Esophagus (tissue), 2 donors: ENCODE results near the gene MLYCD. TPM values are rescaled to one million over a fixed set of nuclear protein-coding genes. Genes with fewer than 3 reads are reported as not detected.

Experiments used
- H3K27ac ChIP-seq, 2 donors: one replicate each; pipeline ENCODE4 v1.5.1; 2013; ENCODE audit warnings: low read depth in 2 of 2, mild to moderate bottlenecking in 2 of 2, inconsistent platforms in 1 of 2, low read length in 1 of 2, moderate library complexity in 1 of 2
- H3K27me3 ChIP-seq, 2 donors: one replicate each; pipeline ENCODE4 v1.6.1; 2013; ENCODE audit warnings: low read length in 2 of 2, control low read depth in 1 of 2, mild to moderate bottlenecking in 1 of 2; ENCODE audit not compliant: insufficient read depth in 2 of 2, control insufficient read depth in 1 of 2
- H3K36me3 ChIP-seq, 2 donors: one replicate each; pipeline ENCODE4 v1.6.1; 2013; ENCODE audit warnings: low read length in 1 of 2; ENCODE audit not compliant: control insufficient read depth in 2 of 2, insufficient read depth in 2 of 2
- H3K4me1 ChIP-seq, 2 donors: one replicate each; pipeline ENCODE4 v1.6.1; 2013; ENCODE audit warnings: low read length in 1 of 2; ENCODE audit not compliant: control insufficient read depth in 2 of 2, insufficient read depth in 2 of 2
- H3K4me3 ChIP-seq, 2 donors: one replicate each; pipeline ENCODE4 v1.5.1; 2013; ENCODE audit warnings: low read length in 2 of 2, mild to moderate bottlenecking in 2 of 2, low read depth in 1 of 2, moderate library complexity in 1 of 2
- H3K9me3 ChIP-seq, 2 donors: one replicate each; pipeline ENCODE4 v1.6.1; 2013; ENCODE audit warnings: mild to moderate bottlenecking in 2 of 2, low read depth in 1 of 2, low read length in 1 of 2, moderate library complexity in 1 of 2; ENCODE audit not compliant: control insufficient read depth in 2 of 2, insufficient read depth in 1 of 2
- WGBS, 2 donors: extraction: QIAGEN DNeasy Blood & Tissue Kit; methylation state at CpG; one replicate each; pipeline ENCODE4 v1.1.7; 2013; 5-methylcytosine and 5-hydroxymethylcytosine counted together
- polyA plus RNA-seq, 2 donors: library from polyadenylated mRNA; stranded (reverse); fragments of 200-250 nt; gene quantifications; one replicate each; pipeline ENCODE4 v1.2.3, GENCODE V29; 2013
- donor health status: healthy with polysubstance abuse.
- donor health status: Bipolar disorder and iron deficiency.

Gene MLYCD
- polyA plus RNA-seq, 2 donors, result 1.6 to 2.4 TPM

DNA sequence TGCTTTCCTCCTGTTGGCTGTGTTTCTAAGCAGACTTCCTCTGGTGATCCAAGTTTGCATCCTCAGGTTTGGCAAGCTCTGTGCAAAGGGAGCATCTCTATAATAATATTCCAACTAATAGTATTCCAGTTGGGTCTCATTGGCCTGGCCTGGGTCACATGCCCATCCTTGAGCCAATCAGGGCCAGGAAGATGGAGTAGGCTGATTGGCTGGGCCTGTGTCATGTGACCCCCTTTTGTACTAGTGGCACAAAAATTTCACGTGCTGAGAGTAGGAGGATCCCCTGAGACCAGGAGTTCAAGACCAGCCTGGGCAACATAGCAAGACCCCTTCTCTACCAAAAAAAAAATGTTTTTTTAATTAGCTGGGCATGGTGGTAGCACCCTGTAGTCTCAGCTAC is 35.2 kb upstream of the MLYCD start:
- H3K9me3 ChIP-seq, result no peaks in the 10 kb centered on the region
- no peak overlapping the region for H3K27ac ChIP-seq
- no peaks in the 10 kb centered on the region for H3K36me3 ChIP-seq
- WGBS, 2 donors, result 86 to 95% methylated on average over 1 of the region's 1 CpG
- no peak overlapping the region for H3K4me3 ChIP-seq
- no peaks in the 10 kb centered on the region for H3K4me1 ChIP-seq
- no peaks in the 10 kb centered on the region for H3K27me3 ChIP-seq

DNA sequence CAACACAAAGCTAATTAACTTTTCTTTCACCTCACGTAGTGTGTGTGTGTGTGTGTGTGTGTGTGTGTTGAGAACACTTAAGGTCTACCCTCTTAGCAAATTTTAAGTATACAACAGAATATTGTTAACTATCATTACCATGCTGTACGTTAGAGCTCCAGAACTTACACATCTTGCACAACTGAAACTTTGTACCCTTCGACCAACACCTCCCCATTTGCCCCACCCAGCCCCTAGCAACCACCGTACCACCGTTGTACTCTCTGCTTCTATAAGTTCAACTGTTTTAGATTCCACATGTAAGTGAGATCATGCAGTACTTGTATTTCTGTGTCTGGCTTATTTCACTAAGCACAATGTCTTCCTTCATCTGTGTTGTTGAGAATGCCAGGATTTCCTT is 28.1 kb upstream of the MLYCD start:
- WGBS, 2 donors, result 61 to 75% methylated on average over 5 of the region's 5 CpGs
- H3K4me1 ChIP-seq, result no peaks in the 10 kb centered on the region

DNA sequence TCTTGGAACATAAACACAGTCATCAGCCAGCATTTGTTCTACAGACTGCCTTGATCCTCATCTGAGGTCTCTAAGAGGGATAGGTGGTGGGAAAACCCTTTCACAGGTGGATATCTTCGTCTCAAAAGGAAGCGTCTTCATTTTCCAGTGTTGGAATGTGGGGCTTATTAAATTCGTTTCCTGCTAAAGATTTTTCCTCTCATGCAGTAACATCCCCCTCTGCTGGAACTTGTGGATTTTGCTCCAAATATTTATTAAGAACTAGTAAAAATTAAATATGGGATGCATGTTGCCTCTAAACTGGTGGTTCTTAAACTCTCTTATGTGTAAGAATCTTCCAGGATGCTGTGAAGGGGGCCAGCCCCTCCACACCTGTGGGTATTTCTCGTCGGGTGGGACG is 20.1 kb upstream of the MLYCD start:
- no peaks in the 10 kb centered on the region for H3K4me1 ChIP-seq
- H3K4me3 ChIP-seq, result no peak overlapping the region
- no peaks in the 10 kb centered on the region for H3K27me3 ChIP-seq
- H3K9me3 ChIP-seq, result no peaks in the 10 kb centered on the region
- no peak overlapping the region for H3K27ac ChIP-seq
- H3K36me3 ChIP-seq, result no peaks in the 10 kb centered on the region
- 18 to 30% methylated on average over 6 of the region's 6 CpGs for WGBS, 2 donors

More for the DNA sequence above, 28.1 kb upstream of the MLYCD start:
- Histone ChIP-seq H3K4me3 (no peak overlapping the region), H3K36me3 (no peaks in the 10 kb centered on the region), H3K27me3 (no peaks in the 10 kb centered on the region), H3K9me3 (no peaks in the 10 kb centered on the region), H3K27ac (no peak overlapping the region)

DNA sequence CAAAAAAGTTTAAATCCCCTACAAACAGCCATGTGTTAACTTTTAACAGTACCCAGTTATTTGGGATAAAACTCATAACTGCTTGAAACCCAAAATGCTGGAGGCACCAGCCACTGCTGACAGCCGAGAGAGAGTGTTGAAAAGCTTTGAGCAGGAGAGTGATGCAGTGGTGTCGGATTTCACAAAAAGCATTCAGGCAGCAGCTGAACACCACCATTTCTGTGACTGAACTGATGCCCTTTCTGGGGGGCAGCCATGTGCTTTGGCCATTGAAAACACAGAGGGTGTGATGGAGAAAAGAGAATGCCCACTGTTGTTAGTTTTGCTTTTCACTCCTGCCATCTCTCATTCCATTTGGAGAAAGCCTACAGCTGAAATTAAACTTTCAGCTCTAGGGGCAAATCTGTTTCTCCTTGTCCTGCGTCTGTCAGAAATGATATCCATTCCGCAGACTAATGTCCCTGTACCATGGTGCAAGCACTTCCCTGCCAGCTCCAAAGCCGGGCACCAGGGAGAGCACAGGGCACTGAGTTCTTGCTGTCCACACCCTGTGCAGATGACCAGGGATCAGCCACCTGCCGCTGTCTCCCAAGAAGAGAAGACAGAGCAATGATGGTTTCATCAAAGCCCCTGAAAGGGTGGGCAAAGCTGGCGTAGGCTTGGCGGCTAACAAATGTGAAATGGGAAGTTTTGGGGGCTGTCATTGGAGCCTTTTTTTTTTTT is 16.6 kb upstream of the MLYCD start:
- Histone ChIP-seq H3K36me3 (no peaks in the 10 kb centered on the region), H3K4me3 (no peak overlapping the region), H3K27me3 (no peaks in the 10 kb centered on the region), H3K27ac (no peak overlapping the region), H3K9me3 (no peaks in the 10 kb centered on the region), H3K4me1 (no peaks in the 10 kb centered on the region)
- WGBS, 2 donors, result 77 to 78% methylated on average over 8 of the region's 8 CpGs

DNA sequence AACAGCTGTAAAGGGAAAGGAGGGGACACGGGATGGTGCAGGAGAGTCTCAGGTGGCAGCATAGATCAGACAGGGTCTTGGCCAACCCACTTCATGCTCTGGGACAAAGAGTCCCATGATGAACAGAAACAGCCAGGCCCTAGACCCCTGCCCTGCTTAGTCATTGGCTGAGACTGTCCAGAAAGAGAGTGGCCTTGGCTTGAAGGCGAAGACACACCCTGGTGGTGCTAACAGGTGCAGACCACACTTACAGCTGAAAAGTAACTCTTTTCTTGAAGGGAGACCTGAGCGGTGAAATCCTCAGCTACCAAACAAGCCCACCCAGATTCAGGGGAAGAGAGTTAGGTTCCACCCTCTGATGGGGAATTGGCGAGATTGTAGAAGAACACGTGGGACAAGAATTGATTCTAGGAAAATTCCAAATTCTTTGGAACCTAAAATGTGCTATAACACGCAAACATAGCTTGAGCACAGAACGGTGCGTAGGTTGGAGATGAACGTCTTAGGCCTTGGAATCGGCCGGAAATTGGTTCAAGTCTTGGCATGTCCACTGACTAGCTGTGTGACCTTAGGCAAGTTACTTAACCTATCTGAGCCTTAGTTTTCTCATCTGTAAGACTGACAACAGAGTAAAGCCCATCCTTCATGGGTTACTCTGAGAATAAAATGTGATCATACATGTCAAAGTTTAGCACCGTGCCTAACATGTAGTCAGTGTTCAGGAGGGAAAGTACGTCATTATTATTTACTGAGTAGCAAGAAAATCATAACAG is 12.5 kb upstream of the MLYCD start:
- WGBS, 2 donors, result 89 to 90% methylated on average over 13 of the region's 13 CpGs
- Histone ChIP-seq H3K36me3 (no peaks in the 10 kb centered on the region), H3K27me3 (no peaks in the 10 kb centered on the region), H3K9me3 (peaks cover 0 to 5% of the 10 kb centered on the region in 2 donors), H3K4me3 (no peak overlapping the region), H3K27ac (no peak overlapping the region), H3K4me1 (no peaks in the 10 kb centered on the region)

- no peaks in the 10 kb centered on the region for H3K27me3 ChIP-seq
- H3K9me3 ChIP-seq, result peaks cover 0 to 5% of the 10 kb centered on the region in 2 donors
- H3K4me3 ChIP-seq, result no peak overlapping the region
- 46 to 50% methylated on average over 8 of the region's 8 CpGs for WGBS, 2 donors
- no peaks in the 10 kb centered on the region for H3K36me3 ChIP-seq
- no peak overlapping the region for H3K27ac ChIP-seq
- no peaks in the 10 kb centered on the region for H3K4me1 ChIP-seq
Measured at GRCh38 chr16:83887080-83887479, 11.8 kb upstream of the MLYCD start.

- no peaks in the 10 kb centered on the region for H3K27me3 ChIP-seq
- H3K36me3 ChIP-seq, result no peaks in the 10 kb centered on the region
- H3K4me1 ChIP-seq, result no peaks in the 10 kb centered on the region
- H3K9me3 ChIP-seq, result peaks cover 0 to 5% of the 10 kb centered on the region in 2 donors
- 60 to 71% methylated on average over 8 of the region's 8 CpGs for WGBS, 2 donors
- H3K27ac ChIP-seq, result no peak overlapping the region
- no peak overlapping the region for H3K4me3 ChIP-seq
Measured at GRCh38 chr16:83887564-83887963, 11.4 kb upstream of the MLYCD start.

DNA sequence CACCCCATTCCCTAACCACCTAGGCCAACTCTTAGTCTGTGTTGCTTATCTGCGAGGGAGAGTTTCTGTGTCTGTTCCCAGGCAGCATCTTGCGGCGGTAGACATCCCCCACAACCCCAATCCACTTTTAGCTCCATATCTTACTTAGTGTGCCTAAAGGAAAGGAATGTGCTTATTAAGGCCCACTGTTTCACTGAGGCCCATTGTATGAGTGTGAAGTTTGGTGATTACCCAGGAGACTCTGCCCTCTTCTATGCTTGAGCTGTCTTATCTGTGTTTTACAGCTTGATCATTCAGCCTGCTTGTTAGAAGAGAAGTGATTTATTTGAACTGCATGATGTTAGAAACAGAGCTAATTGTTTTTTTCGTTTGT is 10.3 kb upstream of the MLYCD start:
- H3K36me3 ChIP-seq, result no peaks in the 10 kb centered on the region
- no peak overlapping the region for H3K27ac ChIP-seq
- WGBS, 2 donors, result 59 to 74% methylated on average over 4 of the region's 4 CpGs
- H3K4me1 ChIP-seq, result no peaks in the 10 kb centered on the region
- no peaks in the 10 kb centered on the region for H3K27me3 ChIP-seq
- H3K9me3 ChIP-seq, result peaks cover 0 to 5% of the 10 kb centered on the region in 2 donors
- H3K4me3 ChIP-seq, result no peak overlapping the region

GRCh38 chr16:83890359-83890758 is 8.6 kb upstream of the MLYCD start:
- Histone ChIP-seq H3K27ac (no peak overlapping the region), H3K36me3 (no peaks in the 10 kb centered on the region), H3K27me3 (no peaks in the 10 kb centered on the region), H3K9me3 (peaks cover 0 to 5% of the 10 kb centered on the region in 2 donors), H3K4me3 (no peak overlapping the region), H3K4me1 (no peaks in the 10 kb centered on the region)
- WGBS, 2 donors, result 94 to 95% methylated on average over 5 of the region's 5 CpGs

- no peaks in the 10 kb centered on the region for H3K27me3 ChIP-seq
- WGBS, 2 donors, result 76 to 78% methylated on average over 3 of the region's 3 CpGs
- H3K4me3 ChIP-seq, result no peak overlapping the region
- no peak overlapping the region for H3K27ac ChIP-seq
- peaks cover 0 to 5% of the 10 kb centered on the region in 2 donors for H3K9me3 ChIP-seq
- H3K4me1 ChIP-seq, result no peaks in the 10 kb centered on the region
- no peaks in the 10 kb centered on the region for H3K36me3 ChIP-seq
Measured at GRCh38 chr16:83891742-83892141, 7.2 kb upstream of the MLYCD start.
